ENCODE measurements around the gene SLC24A4. TPM values are rescaled to one million over a fixed set of nuclear protein-coding genes. Genes with fewer than 3 reads are reported as not detected.

Gene SLC24A4
- total RNA-seq, 1 experiment from 2014 or later: 0.07 TPM

- Histone ChIP-seq H3K4me3 (no peak overlapping the region), H3K9me3 (no peaks in the 10 kb centered on the region), H3K27me3 (no peaks in the 10 kb centered on the region), H3K36me3 (no peaks in the 10 kb centered on the region)
- no peak for DNase-seq
Measured at GRCh38 chr14:92484132-92484823, 161.3 kb downstream of the SLC24A4 start.

- H3K36me3 ChIP-seq: no peaks in the 10 kb centered on the region
- no peak for DNase-seq
- H3K27me3 ChIP-seq: no peaks in the 10 kb centered on the region
- H3K4me3 ChIP-seq: no peak overlapping the region
- no peaks in the 10 kb centered on the region for H3K9me3 ChIP-seq
Measured at GRCh38 chr14:92486881-92487280, 163.9 kb downstream of the SLC24A4 start.

- DNase-seq: no peak
- Histone ChIP-seq H3K27me3 (no peaks in the 10 kb centered on the region), H3K4me3 (no peak overlapping the region), H3K9me3 (no peaks in the 10 kb centered on the region), H3K36me3 (no peaks in the 10 kb centered on the region)
Measured at GRCh38 chr14:92487513-92488133, 164.7 kb downstream of the SLC24A4 start.

GRCh38 chr14:92489394-92490238 lies 166.7 kb downstream of the SLC24A4 start:
- Histone ChIP-seq H3K36me3 (no peaks in the 10 kb centered on the region), H3K27me3 (no peaks in the 10 kb centered on the region), H3K4me3 (no peak overlapping the region), H3K9me3 (no peaks in the 10 kb centered on the region)
- no peak for DNase-seq

- no peaks in the 10 kb centered on the region for H3K9me3 ChIP-seq
- no peaks in the 10 kb centered on the region for H3K27me3 ChIP-seq
- H3K4me3 ChIP-seq: no peak overlapping the region
- DNase-seq: no peak
- no peaks in the 10 kb centered on the region for H3K36me3 ChIP-seq
Measured at GRCh38 chr14:92490239-92490959, 167.4 kb downstream of the SLC24A4 start.

- Histone ChIP-seq H3K9me3 (no peaks in the 10 kb centered on the region), H3K27me3 (no peaks in the 10 kb centered on the region), H3K4me3 (no peak overlapping the region), H3K36me3 (no peaks in the 10 kb centered on the region)
- DNase-seq: no peak
Measured at GRCh38 chr14:92491782-92492181, 168.8 kb downstream of the SLC24A4 start.

- Histone ChIP-seq H3K27me3 (no peaks in the 10 kb centered on the region), H3K9me3 (no peaks in the 10 kb centered on the region), H3K36me3 (no peaks in the 10 kb centered on the region), H3K4me3 (no peak overlapping the region)
- DNase-seq: no peak
Measured at GRCh38 chr14:92492258-92492657, 169.3 kb downstream of the SLC24A4 start.

GRCh38 chr14:92493024-92493423 lies 170.1 kb downstream of the SLC24A4 start:
- no peak for DNase-seq
- Histone ChIP-seq H3K36me3 (no peaks in the 10 kb centered on the region), H3K4me3 (no peak overlapping the region), H3K9me3 (no peaks in the 10 kb centered on the region), H3K27me3 (no peaks in the 10 kb centered on the region)

GRCh38 chr14:92493492-92493891 lies 170.5 kb downstream of the SLC24A4 start:
- no peaks in the 10 kb centered on the region for H3K36me3 ChIP-seq
- no peak for DNase-seq
- no peaks in the 10 kb centered on the region for H3K9me3 ChIP-seq
- no peaks in the 10 kb centered on the region for H3K27me3 ChIP-seq
- no peak overlapping the region for H3K4me3 ChIP-seq

- DNase-seq: no peak
- Histone ChIP-seq H3K9me3 (no peaks in the 10 kb centered on the region), H3K36me3 (no peaks in the 10 kb centered on the region), H3K27me3 (no peaks in the 10 kb centered on the region), H3K4me3 (no peak overlapping the region)
Measured at GRCh38 chr14:92494512-92494911, 171.5 kb downstream of the SLC24A4 start.

- Histone ChIP-seq H3K36me3 (no peaks in the 10 kb centered on the region), H3K9me3 (no peaks in the 10 kb centered on the region), H3K27me3 (no peaks in the 10 kb centered on the region), H3K4me3 (no peak overlapping the region)
- DNase-seq: no peak
Measured at GRCh38 chr14:92495027-92495426, 172.1 kb downstream of the SLC24A4 start.

- Histone ChIP-seq H3K4me3 (no peak overlapping the region), H3K9me3 (no peaks in the 10 kb centered on the region), H3K27me3 (no peaks in the 10 kb centered on the region), H3K36me3 (no peaks in the 10 kb centered on the region)
- no peak for DNase-seq
Measured at GRCh38 chr14:92496191-92496857, 173.4 kb downstream of the SLC24A4 start.

- no peaks in the 10 kb centered on the region for H3K27me3 ChIP-seq
- DNase-seq: no peak
- no peak overlapping the region for H3K4me3 ChIP-seq
- H3K9me3 ChIP-seq: no peaks in the 10 kb centered on the region
- H3K36me3 ChIP-seq: no peaks in the 10 kb centered on the region
Measured at GRCh38 chr14:92497391-92497790, 174.4 kb downstream of the SLC24A4 start.

GRCh38 chr14:92499234-92499633 lies 176.3 kb downstream of the SLC24A4 start:
- H3K27me3 ChIP-seq: no peaks in the 10 kb centered on the region
- no peak for DNase-seq
- no peak overlapping the region for H3K4me3 ChIP-seq
- H3K9me3 ChIP-seq: no peaks in the 10 kb centered on the region
- H3K36me3 ChIP-seq: no peaks in the 10 kb centered on the region

- Histone ChIP-seq H3K4me3 (no peak overlapping the region), H3K36me3 (no peaks in the 10 kb centered on the region), H3K27me3 (no peaks in the 10 kb centered on the region), H3K9me3 (no peaks in the 10 kb centered on the region)
- no peak for DNase-seq
Measured at GRCh38 chr14:92500491-92500941, 177.6 kb downstream of the SLC24A4 start.

- H3K27me3 ChIP-seq: no peaks in the 10 kb centered on the region
- no peak for DNase-seq
- H3K9me3 ChIP-seq: no peaks in the 10 kb centered on the region
- H3K4me3 ChIP-seq: no peak overlapping the region
- H3K36me3 ChIP-seq: no peaks in the 10 kb centered on the region
Measured at GRCh38 chr14:92501891-92502351, 179.0 kb downstream of the SLC24A4 start.
